GM15510 (cell line): Measurements from ENCODE around the gene NRXN3.

Experiments
- POLR2A ChIP-seq: IDR thresholded peaks from 3 replicates; pipeline ENCODE4 v1.6.1; 2011; ENCODE audit warnings: borderline replicate concordance; ENCODE audit not compliant: insufficient read length; ENCODE audit errors: extremely low read depth

NRXN3 gene

DNA sequence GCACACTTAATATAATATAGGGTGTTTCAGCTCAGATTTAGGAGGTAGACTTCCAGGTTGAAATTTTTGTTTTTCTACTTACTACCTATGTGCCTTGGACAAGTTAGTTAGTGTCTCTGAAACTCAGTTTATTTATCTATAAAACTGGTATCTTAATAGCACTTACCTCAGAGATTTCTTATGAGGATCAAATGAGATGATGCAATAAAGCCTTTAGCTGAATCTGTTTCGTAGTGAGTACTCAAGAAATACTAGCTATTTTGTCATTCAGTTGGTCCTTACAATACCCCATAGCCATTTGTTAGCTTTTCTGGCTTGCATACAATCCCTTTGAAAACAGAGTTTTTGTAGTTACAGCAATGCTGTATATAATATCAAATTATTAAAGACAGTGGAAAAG, 497.0 kb downstream of the NRXN3 start:
- TF ChIP-seq POLR2A: no peak

DNA sequence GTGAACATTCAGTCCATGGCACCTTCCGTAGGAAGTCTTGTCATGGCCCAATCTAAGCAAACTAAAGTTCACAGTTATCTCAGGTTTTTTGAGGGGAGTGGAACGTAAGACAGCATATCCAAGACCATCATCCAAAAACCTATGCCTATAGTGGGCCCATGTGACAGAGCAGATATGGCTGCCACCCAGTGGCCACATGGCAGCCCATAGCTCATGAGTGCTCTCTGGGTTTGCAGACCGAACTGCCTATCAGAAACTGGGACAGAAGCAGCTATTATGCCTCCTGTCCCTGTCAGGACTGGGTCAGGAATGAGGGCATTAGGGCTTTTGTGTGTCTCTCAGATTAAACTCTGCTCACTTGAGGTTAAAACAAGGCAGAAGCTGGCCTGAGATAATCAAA, 503.7 kb downstream of the NRXN3 start:
- TF ChIP-seq POLR2A: no peak

DNA sequence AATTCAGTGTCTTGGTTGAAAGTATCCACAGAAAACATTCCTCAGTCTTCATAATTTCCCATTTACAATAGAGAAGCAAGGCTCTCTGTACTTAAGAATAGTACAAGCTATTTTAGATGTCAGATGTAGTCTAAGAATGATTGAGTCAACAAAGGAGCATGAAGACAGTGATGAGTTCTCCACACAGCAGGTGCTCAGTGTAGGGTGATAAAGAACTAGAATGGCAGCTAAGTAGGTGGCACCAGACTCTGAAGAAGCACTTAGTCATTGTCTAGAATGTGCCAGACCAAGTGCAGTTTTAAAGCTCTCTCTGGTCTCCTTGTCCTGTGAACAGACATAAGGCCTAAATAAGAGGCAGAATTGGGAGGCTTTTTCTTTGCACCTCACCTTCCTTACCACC, 504.6 kb downstream of the NRXN3 start:
- TF ChIP-seq POLR2A: no peak

DNA sequence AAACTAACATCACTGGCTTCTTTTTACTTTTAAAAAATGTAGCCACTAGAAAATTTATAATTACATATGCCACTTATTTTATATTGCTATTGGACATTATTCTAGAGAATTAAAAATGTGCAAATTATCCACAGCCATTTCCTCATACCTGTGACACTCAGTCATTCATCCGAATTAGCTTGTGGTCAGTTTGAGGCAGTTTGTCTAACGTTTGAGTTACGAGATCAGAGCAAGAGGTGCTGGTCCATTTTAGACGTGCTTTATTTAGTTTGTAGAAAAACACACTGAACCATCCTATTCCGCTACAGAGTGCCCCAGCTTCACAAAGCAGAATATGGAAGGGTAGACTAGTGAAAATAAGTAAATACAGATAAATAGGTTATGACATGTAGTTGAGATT, 513.0 kb downstream of the NRXN3 start:
- TF ChIP-seq POLR2A: no peak

DNA sequence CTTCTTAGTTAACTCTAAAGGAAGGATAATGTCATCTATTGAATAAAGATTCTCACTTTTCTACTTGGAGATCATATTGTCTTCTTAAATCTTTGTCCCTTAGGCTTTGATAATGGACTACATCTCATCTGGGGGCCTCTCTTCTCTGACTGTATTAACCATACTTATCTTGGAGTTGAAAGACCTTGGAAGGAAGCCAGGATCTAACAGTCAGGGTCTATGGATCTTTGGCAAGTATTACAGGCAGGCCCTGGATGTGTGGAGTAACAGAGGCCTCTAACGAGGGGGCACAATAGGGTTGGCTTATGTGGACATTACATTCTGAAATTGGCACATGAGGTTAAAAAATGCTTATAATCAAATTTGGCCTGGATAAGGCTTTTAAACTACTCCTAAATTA, 513.8 kb downstream of the NRXN3 start:
- no peak for TF ChIP-seq POLR2A

DNA sequence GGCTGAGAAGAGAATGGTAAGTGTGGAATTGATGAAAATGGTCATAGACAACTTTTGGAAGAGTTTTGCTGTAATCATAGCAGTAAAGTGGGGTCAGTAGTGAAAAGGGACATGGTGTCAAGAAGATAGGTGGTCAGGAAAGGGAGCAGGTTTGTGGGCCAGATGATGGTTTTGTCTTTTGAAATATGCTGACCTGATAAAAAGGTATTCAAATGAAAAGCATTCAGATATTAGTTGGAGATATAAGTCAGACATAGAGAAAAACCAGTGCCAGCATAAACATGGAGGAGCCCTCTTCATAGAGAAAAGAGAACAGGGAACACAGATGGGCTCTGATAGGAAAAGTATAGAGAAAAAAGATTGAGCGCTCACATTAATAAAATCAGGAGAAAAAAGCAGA, 518.3 kb downstream of the NRXN3 start:
- no peak for TF ChIP-seq POLR2A

DNA sequence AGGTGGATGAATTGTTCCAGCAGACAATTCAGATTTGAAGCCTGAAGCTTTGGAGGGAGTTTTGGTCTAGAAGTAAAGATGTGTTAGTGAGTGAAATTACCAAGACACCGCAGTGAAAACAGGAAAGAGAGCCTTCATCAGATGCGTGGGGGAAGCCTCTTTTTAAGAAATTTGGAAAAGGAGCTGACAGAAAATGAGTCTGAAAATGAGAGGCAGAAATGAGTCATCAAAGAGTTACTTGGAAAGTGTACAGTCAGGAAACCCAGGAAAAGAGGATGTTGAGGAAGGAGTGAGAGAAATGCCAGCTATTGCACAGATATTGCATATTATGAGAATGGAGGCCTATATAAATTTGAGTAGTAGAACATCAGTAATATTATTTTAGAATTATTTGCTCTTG, 520.7 kb downstream of the NRXN3 start:
- no peak for TF ChIP-seq POLR2A

DNA sequence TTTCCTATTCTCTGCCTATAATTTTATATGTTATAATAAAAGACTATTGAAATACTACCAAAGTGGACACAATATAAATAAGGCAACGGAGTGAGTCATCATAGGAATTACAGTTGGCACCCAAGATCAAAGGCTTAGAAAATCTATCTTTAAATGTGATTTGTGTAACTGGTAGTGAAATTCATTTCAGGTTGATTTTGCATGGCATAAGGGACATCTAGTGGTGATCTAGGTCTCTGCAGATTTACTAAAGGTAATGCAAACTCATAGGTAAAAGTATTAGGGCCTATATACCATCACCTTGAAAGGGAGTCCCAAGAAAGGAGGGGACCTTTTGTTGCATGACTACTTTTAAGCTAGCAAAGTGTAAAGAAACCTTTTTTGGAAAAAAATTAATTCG, 527.2 kb downstream of the NRXN3 start:
- TF ChIP-seq POLR2A: no peak

DNA sequence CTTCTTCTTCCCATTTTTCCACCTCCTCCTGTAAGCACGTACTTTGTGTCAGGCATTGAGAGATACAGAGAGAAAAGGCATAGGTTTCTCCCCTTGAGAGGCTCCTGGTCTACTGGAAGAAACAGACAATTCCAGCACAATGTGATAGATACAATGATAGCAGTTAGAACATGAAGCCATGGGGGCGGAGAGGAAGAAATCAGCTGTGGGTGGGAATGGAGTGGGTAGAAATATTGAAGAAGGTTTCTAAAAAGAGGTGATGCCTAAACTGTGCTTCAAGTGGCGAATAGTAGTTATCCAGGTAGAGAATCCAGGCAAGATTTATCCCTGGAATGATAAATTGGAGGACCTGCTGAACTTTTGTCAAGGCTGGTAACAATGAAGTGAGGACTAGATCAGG, 528.8 kb downstream of the NRXN3 start:
- no peak for TF ChIP-seq POLR2A

DNA sequence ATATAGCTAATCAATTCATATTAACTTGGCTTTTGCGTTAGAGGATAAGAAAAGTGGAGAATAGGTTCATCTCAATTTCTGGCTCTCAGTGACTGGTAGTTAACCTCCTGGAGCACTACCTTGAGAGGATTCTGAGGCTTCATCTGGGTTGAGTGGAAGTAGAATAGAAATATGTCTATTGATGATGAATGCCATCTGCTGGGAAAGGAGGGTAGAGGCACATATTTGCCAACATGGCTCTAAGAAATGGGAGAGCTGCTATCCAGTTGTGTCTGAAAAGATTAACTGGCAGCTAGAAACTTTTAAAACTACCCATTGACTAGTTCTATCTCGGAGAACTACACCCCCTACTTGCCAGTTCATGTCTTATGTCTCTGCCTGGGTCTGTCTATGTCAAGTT, 530.1 kb downstream of the NRXN3 start:
- no peak for TF ChIP-seq POLR2A

DNA sequence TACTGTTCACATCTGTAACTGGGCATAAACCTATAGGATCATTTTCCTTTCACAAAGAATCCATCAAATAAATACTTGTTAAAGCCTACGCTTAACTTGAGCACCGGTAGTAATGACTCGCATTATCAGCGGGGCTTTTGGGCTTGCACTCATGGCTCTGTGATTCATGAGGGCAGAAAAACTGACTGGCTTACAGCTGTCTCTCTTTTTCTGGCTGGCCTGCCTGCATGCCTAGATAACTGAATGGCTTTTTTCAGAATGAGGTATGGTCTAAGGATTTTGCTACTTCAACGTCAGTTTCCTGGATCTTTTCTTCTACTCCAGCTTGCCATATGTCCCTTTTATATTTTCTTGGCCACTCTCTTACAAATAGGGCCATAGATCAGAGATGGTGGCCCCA, 531.1 kb downstream of the NRXN3 start:
- no peak for TF ChIP-seq POLR2A

DNA sequence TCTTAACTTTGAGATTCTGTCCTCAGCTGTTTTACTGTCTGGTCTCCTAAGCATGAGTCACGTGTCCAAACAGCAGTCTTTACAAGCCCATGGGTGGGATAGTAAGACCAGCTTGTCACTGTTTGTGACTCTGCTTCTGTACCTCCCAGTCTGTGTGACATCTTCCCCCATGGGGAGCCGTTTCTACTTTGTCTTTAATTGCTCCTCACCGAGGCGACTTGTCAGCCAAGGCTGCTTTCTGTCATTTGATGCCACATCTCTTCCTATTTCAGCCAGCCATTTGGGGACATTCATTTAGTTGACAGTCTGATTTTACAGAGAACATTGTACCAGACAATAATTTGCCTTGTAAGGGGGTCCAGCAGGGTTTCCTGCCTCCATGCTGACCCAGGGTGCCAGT, 534.8 kb downstream of the NRXN3 start:
- no peak for TF ChIP-seq POLR2A

DNA sequence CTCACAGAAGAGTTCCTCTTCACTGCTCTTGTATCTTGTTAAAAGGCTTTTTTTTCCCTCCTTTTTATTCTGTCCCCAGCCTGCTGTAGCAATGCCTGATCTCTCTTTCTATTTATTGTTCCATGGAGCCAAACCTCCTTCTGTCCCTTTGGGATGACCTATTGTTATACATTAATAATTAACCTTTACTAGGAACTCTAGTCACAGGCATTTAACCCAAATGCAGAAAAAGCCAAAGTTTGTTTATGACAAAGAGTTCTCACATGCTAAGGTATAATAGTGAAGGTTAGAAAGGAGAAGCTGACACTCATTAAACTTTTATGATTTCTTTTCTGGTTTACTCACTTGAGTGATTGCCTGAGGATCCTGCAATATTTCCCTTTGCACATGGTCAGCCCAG, 535.8 kb downstream of the NRXN3 start:
- TF ChIP-seq POLR2A: no peak

DNA sequence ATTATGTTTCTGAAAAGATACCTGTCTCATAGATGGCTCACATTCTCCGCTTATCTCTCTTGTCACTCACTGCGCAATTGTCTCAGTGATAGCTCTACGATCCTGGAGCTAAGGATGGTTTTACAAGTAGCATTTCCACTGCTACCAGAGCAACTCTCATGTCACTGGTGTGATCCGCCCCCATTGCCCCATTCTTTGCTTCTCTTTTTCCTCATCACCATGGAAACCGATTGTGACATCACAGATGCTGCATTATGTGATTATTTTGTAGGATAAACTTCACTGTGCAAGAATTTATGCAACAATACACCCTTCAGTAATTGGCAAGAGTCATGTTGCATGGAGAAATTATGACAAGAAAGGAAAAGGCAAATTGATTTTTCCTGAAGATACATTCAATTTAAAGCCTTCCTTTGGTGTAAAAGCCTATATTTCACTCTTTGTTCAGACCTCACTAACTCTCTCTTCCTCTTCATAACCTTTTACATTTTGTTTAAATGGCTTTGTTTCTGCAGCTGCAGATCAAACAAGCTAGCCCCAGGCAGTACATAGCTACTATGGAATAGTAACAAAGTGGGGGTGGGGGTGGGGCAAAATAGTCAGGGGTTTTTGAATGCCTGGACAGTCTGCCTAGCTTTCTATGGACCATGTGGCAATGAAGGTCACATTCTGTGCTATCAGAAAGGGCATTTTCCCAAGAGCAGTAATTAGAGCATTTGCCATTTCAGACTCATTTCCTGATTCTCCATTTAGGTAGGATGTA, 539.8 kb downstream of the NRXN3 start:
- no peak for TF ChIP-seq POLR2A

DNA sequence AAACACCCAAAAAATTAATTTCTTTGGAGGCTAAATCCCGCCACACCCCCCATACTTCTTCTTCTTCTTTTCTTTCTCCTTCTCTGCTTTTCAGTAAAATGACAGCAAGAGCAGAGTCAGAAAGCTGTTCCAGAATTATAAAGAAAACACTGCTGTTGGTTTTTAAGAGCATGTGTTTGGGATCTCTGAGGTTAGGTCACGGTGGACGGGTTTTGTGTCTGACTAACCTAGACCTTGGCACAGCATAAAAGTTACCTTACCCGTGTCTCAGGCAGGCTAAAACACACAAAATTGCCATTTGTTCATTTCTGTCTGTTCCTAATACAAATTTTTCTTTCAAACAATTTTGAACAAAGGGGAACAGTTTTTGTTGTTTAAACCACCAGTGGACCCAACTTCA, 540.8 kb downstream of the NRXN3 start:
- no peak for TF ChIP-seq POLR2A

DNA sequence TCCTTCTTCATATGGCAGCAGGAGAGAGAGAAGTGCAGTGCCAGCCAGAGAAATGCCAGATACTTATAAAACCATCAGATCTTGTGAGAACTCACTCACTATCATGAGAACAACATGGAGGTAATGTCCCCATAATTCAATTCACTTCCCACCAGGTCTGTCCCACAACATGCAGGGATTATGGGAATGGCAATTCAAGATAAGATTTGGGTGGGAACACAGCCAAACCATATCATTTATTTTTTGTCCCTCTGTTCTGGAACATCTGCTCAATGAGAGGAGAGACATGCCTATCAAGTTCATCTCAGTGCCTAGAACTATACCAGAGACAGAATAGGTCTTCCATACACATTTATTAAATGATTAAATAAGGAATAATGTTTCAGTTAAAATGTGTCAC, 543.5 kb downstream of the NRXN3 start:
- no peak for TF ChIP-seq POLR2A

DNA sequence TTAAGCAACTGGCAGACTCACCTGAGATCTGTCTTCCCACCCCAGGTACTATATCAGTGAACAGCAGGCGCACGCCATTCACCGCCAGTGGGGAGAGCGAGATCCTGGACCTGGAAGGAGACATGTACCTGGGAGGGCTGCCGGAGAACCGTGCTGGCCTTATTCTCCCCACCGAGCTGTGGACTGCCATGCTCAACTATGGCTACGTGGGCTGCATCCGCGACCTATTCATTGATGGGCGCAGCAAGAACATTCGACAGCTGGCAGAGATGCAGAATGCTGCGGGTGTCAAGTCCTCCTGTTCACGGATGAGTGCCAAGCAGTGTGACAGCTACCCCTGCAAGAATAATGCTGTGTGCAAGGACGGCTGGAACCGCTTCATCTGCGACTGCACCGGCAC, 544.5 kb downstream of the NRXN3 start:
- no peak for TF ChIP-seq POLR2A
